OCI-LY3 (cell line): ENCODE data around the gene MGMT.

Experiments
- CTCF ChIP-seq: fragments of 200-600, 300-600 bp; sonication (generic); IDR thresholded peaks from 2 replicates; pipeline ENCODE4 v1.5.1; 2014; ENCODE audit warnings: antibody characterized with exemption, low read length, low read depth
- EZH2phosphoT487 ChIP-seq: fragments of 200-600 bp; shearing (Covaris generic); IDR thresholded peaks from 2 replicates; pipeline ENCODE4 v1.6.1; 2018; ENCODE audit warnings: antibody characterized with exemption, mixed run types, low read depth

- TF ChIP-seq CTCF (no peak), EZH2phosphoT487 (no peak)
Measured at GRCh38 chr10:129641351-129641750, 174.3 kb downstream of the MGMT start.
